A549 (cell line): ENCODE measurements around the gene ZNF319. TPM values are rescaled to one million over a fixed set of nuclear protein-coding genes. Genes with fewer than 3 reads are reported as not detected.

Source experiments
- ATAC-seq, 2 experiments: fragments of 200-7000 bp in 1 of 2; fragments of >200 bp in 1 of 2; cut with Nextera tagmentation in 1 of 2; cut with Tn5 transposase in 1 of 2; 3 replicates each; pipeline versions ENCODE4 v1.8.0 to v1.9.1; 2018 to 2020; ENCODE audit warnings: mild to moderate bottlenecking in 1 of 2, moderate library complexity in 1 of 2
- CTCF ChIA-PET: fragments of 300-600 bp; sonication (Branson Sonifier 250); formaldehyde crosslinking; extraction: SDS; loops from one replicate; lab custom pipeline; 2021; ENCODE audit warnings: antibody characterized with exemption, inconsistent platforms; lab: Yijun Ruan, JAX
- POLR2A ChIA-PET: fragments of 350-600 bp; formaldehyde crosslinking; extraction: SDS; loops from one replicate; lab custom pipeline; 2021; ENCODE audit warnings: antibody characterized with exemption, inconsistent platforms; lab: Yijun Ruan, JAX
- DNase-seq, 2 experiments: peaks; one replicate each; pipeline versions ENCODE4 v3.0.0 to v3.0.0-alpha.2; 2011 to 2016; ENCODE audit warnings: low read depth in 1 of 2, low spot score in 1 of 2
- FAIRE-seq: peaks from 2 replicates; lab custom pipeline; 2011; peaks lifted over from hg19 to GRCh38; lab: Jason Lieb, UNC
- H3K27ac ChIP-seq, 2 experiments: fragments of >200 bp; sonication (Bioruptor Twin); formaldehyde crosslinking; 3 replicates each; pipeline ENCODE4 v1.5.1; 2016 to 2017
- H3K4me1 ChIP-seq: fragments of >200 bp; sonication (Bioruptor Twin); formaldehyde crosslinking; 3 replicates; pipeline ENCODE4 v1.6.1; 2016
- H3K4me2 ChIP-seq: fragments of >200 bp; sonication (Bioruptor Twin); formaldehyde crosslinking; 3 replicates; pipeline ENCODE4 v1.6.1; 2016
- H3K4me3 ChIP-seq: fragments of >200 bp; sonication (Bioruptor Twin); formaldehyde crosslinking; 3 replicates; pipeline ENCODE4 v1.5.1; 2016
- H3K9me3 ChIP-seq: fragments of >200 bp; sonication (Bioruptor Twin); formaldehyde crosslinking; 3 replicates; pipeline ENCODE4 v1.6.1; 2016
- CEBPB ChIP-seq, 2 experiments: fragments of >200 bp in 1 of 2; sonication (Bioruptor Twin) in 1 of 2; formaldehyde crosslinking in 1 of 2; IDR thresholded peaks; 2 replicates each; pipeline ENCODE4 v1.6.1; 2012 to 2016
- CHD2 ChIP-seq: fragments of 150-350 bp; IDR thresholded peaks from 2 replicates; pipeline ENCODE4 v1.6.1; 2014; ENCODE audit warnings: low read length; ENCODE audit not compliant: partially characterized antibody
- CHD4 ChIP-seq: fragments of 200-600 bp; sonication (generic); IDR thresholded peaks from 2 replicates; pipeline ENCODE4 v1.6.1; 2016; ENCODE audit warnings: antibody characterized with exemption, mild to moderate bottlenecking, borderline replicate concordance
- EHF ChIP-seq: fragments of 250-450 bp; sonication (Bioruptor Pico); IDR thresholded peaks from 2 replicates; pipeline ENCODE4 v1.5.0; 2020; ENCODE audit warnings: mild to moderate bottlenecking
- EHMT2 ChIP-seq: fragments of 200-600 bp; sonication (generic); IDR thresholded peaks from 2 replicates; pipeline ENCODE4 v1.6.1; 2016; ENCODE audit warnings: antibody characterized with exemption, low read depth, mild to moderate bottlenecking, moderate library complexity
- GATA3 ChIP-seq: IDR thresholded peaks from 2 replicates; pipeline ENCODE4 v1.6.1; 2012; ENCODE audit warnings: borderline replicate concordance
- HDAC2 ChIP-seq: fragments of 200-600 bp; sonication (generic); IDR thresholded peaks from 2 replicates; pipeline ENCODE4 v1.6.1; 2016
- HEYL ChIP-seq: fragments of 250-450 bp; sonication (Bioruptor Pico); IDR thresholded peaks from 2 replicates; pipeline ENCODE4 v1.8.0; 2021; ENCODE audit warnings: mild to moderate bottlenecking, moderate library complexity
- HOXA7 ChIP-seq: fragments of 250-450 bp; sonication (Bioruptor Pico); IDR thresholded peaks from 2 replicates; pipeline ENCODE4 v1.5.0; 2020; ENCODE audit warnings: mild to moderate bottlenecking, moderate library complexity
- HOXB13 ChIP-seq: fragments of 250-450 bp; sonication (Bioruptor Pico); IDR thresholded peaks from 2 replicates; pipeline ENCODE4 v1.5.0; 2020; ENCODE audit warnings: low read depth, mild to moderate bottlenecking, moderate library complexity
- MAZ ChIP-seq: fragments of 150-350 bp; IDR thresholded peaks from 2 replicates; pipeline ENCODE4 v1.6.1; 2014; ENCODE audit warnings: antibody characterized with exemption, low read depth, low read length, borderline replicate concordance
- NPAS2 ChIP-seq: fragments of 250-450 bp; sonication (Bioruptor Pico); IDR thresholded peaks from 2 replicates; pipeline ENCODE4 v1.8.0; 2022; ENCODE audit warnings: mild to moderate bottlenecking, moderate library complexity, borderline replicate concordance
- PHF8 ChIP-seq: fragments of 200-600 bp; sonication (generic); IDR thresholded peaks from 2 replicates; pipeline ENCODE4 v1.6.1; 2016; ENCODE audit warnings: low read depth, mild to moderate bottlenecking, antibody characterized with exemption, moderate library complexity, borderline replicate concordance
- POLR2A ChIP-seq: IDR thresholded peaks from 2 replicates; pipeline ENCODE4 v1.6.1; 2012; ENCODE audit warnings: mild to moderate bottlenecking, low read length
- RAD21 ChIP-seq, 2 experiments: fragments of >200 bp in 1 of 2; sonication (Bioruptor Twin) in 1 of 2; formaldehyde crosslinking in 1 of 2; IDR thresholded peaks in 1 of 2; conservative IDR thresholded peaks in 1 of 2; 2 replicates in 1 of 2; 3 replicates in 1 of 2; pipeline ENCODE4 v1.6.1; 2012 to 2018; ENCODE audit warnings: inconsistent platforms in 1 of 2
- RCOR1 ChIP-seq: fragments of 150-350 bp; IDR thresholded peaks from 2 replicates; pipeline ENCODE4 v1.6.1; 2014; ENCODE audit warnings: antibody characterized with exemption, low read length, low read depth
- SMC3 ChIP-seq: fragments of >200 bp; sonication (Bioruptor Twin); formaldehyde crosslinking; IDR thresholded peaks from 3 replicates; pipeline ENCODE4 v1.6.1; 2018; ENCODE audit warnings: inconsistent platforms
- TP53 ChIP-seq: fragments of 250-450 bp; sonication (Bioruptor Pico); IDR thresholded peaks from 2 replicates; pipeline ENCODE4 v1.5.0; 2021; ENCODE audit warnings: mild to moderate bottlenecking, moderate library complexity
- WGBS: methylation state at CpG from one replicate; pipeline ENCODE4 v1.1.6; 2017; ENCODE audit errors: missing lambda C conversion rate; 5-methylcytosine and 5-hydroxymethylcytosine counted together
- polyA plus RNA-seq, 4 experiments: library from polyadenylated mRNA; depleted of rRNA in 3 of 4; stranded (reverse); fragments of >200 nt; fragmentation: RNase III in 1 of 4; extraction: RNeasy Plus Mini Kit Qiagen cat#74134 plus additional on column Dnase treatment in 1 of 4; gene quantifications; 2 replicates in 3 of 4; 3 replicates in 1 of 4; pipeline ENCODE4 v1.2.3, GENCODE V29; 2011 to 2017
- TF ChIP-seq, protein P1 (sequence below): fragments of 450-650 bp; IDR thresholded peaks from 2 replicates; pipeline ENCODE4 v1.6.1; 2014; ENCODE audit warnings: antibody characterized with exemption
- TF ChIP-seq, protein P2 (sequence below): fragments of 250-450 bp; sonication (Bioruptor Pico); IDR thresholded peaks from 2 replicates; pipeline ENCODE4 v1.5.0; 2021; ENCODE audit warnings: mild to moderate bottlenecking, moderate library complexity, borderline replicate concordance
- TF ChIP-seq, protein P3 (sequence below): fragments of 150-350 bp; IDR thresholded peaks from 2 replicates; pipeline ENCODE4 v1.6.1; 2014; ENCODE audit warnings: low read depth, mild to moderate bottlenecking, low read length

Gene ZNF319
- polyA plus RNA-seq, 2 of the 4 experiments (the other 2 are of a cell fraction): 10.8 to 11.3 TPM

DNA sequence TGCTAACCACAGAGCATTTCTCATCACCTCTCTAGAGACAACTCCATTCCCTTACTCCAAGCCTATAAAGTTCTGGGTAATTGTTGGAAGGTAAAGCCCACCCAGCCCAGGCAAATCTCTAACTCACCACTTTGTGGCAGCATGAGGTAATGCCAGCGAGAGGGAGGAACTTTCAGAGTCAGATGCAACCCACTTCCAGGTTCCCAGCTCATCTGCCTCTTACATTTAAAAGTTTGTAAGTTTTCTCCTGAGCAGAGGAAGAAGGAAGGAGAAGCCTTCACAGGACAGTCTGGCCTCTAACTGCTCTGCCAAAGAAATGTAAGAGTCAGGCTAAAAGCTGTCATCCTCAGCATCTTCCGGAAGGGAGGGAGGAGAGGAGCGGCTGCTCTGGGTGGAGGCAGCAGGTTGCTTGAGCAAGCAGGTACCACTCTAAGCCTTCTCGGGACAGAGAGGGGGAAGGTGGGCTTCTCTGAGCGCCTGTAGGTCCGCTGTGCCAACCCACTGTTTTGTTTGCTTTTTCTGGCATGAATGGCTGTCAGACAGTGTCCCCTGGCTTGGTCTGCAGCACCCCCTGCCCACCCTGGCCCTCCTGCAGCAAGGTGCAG is 1.0 kb downstream of the ZNF319 start:
- H3K4me1 ChIP-seq: peaks cover 49% of the 10 kb centered on the region
- 0 out of 6 replicates have a peak, but pooled peaks of 1 of the 2 experiments have one; percentile 5 for ATAC-seq
- peak overlapping the region; percentile 99 for H3K4me3 ChIP-seq
- CTCF ChIA-PET: interaction anchor here (0.6 to 12.6 kb wide), 30 partner anchors 9 to 400 kb away, joined by 3 to 160 read pairs (median 4); no protein-coding TSS in a partner anchor
- POLR2A ChIA-PET: no interaction called here
- DNase-seq: peak in 1 of 2 experiments; percentile 31
- peak overlapping the region; percentile 98 for H3K27ac ChIP-seq
- no peak for FAIRE-seq
- H3K9me3 ChIP-seq: no peaks in the 10 kb centered on the region
- WGBS: 10% methylated on average over 6 of the region's 6 CpGs
- TF ChIP-seq EHMT2 (no peak), SMC3 (no peak), HOXB13 (CRISPR knock-in tag) (no peak), RCOR1 (no peak), PHF8 (no peak), CHD4 (no peak), HOXA7 (no peak), EHF (CRISPR knock-in tag) (no peak), HDAC2 (no peak), CEBPB (IDR thresholded peaks at IDR 0.05) (no peak), NPAS2 (CRISPR knock-in tag) (no peak), TP53 (CRISPR knock-in tag) (no peak)
- TF ChIP-seq, protein P1, sequence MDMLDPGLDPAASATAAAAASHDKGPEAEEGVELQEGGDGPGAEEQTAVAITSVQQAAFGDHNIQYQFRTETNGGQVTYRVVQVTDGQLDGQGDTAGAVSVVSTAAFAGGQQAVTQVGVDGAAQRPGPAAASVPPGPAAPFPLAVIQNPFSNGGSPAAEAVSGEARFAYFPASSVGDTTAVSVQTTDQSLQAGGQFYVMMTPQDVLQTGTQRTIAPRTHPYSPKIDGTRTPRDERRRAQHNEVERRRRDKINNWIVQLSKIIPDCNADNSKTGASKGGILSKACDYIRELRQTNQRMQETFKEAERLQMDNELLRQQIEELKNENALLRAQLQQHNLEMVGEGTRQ: no peak
- TF ChIP-seq, protein P2, sequence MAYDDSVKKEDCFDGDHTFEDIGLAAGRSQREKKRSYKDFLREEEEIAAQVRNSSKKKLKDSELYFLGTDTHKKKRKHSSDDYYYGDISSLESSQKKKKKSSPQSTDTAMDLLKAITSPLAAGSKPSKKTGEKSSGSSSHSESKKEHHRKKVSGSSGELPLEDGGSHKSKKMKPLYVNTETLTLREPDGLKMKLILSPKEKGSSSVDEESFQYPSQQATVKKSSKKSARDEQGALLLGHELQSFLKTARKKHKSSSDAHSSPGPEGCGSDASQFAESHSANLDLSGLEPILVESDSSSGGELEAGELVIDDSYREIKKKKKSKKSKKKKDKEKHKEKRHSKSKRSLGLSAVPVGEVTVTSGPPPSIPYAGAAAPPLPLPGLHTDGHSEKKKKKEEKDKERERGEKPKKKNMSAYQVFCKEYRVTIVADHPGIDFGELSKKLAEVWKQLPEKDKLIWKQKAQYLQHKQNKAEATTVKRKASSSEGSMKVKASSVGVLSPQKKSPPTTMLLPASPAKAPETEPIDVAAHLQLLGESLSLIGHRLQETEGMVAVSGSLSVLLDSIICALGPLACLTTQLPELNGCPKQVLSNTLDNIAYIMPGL (CRISPR knock-in tag): no peak
- peak overlapping the region; percentile 100 for H3K4me2 ChIP-seq

DNA sequence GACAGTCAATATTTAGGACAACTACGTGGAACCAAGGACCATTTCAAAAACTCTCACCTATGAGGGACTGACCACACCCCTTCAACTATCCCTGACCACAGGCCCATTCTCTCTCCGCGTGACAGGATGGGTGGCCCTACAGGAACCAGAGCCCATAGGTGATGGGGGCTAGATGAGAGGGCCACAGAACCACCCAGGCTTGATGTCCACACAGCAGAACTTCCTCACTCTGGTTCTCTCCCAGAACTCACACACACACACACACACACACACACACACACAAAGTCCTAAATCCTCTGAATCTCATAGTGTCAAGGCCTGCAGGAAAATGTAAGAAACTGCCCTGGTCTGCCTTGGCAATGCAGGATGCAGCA is 1.5 kb downstream of the ZNF319 start:
- Histone ChIP-seq H3K9me3 (no peaks in the 10 kb centered on the region), H3K4me1 (peaks cover 52% of the 10 kb centered on the region), H3K4me3 (peak overlapping the region; percentile 99), H3K4me2 (peak overlapping the region; percentile 100), H3K27ac (peak overlapping the region; percentile 98; a peak in 5 of 6 replicates)
- ATAC-seq (no peak), DNase-seq (no peak), FAIRE-seq (no peak)
- ChIA-PET POLR2A (interaction anchor here (0.5 kb wide), 1 partner anchor 191 kb away, joined by 5 read pairs; no protein-coding TSS in a partner anchor), CTCF (interaction anchor here (1.2 to 12.6 kb wide), 15 partner anchors 9 to 350 kb away, joined by 3 to 160 read pairs (median 5); no protein-coding TSS in a partner anchor)
- WGBS: 86% methylated on average over 3 of the region's 3 CpGs
- TF ChIP-seq POLR2A (no peak), RAD21 (conservative IDR thresholded peaks at IDR 0.05 in 1 of 2, IDR thresholded peaks at IDR 0.05 in 1 of 2) (no peak), RCOR1 (no peak)
- TF ChIP-seq, protein P3, sequence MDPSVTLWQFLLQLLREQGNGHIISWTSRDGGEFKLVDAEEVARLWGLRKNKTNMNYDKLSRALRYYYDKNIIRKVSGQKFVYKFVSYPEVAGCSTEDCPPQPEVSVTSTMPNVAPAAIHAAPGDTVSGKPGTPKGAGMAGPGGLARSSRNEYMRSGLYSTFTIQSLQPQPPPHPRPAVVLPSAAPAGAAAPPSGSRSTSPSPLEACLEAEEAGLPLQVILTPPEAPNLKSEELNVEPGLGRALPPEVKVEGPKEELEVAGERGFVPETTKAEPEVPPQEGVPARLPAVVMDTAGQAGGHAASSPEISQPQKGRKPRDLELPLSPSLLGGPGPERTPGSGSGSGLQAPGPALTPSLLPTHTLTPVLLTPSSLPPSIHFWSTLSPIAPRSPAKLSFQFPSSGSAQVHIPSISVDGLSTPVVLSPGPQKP: no peak

DNA sequence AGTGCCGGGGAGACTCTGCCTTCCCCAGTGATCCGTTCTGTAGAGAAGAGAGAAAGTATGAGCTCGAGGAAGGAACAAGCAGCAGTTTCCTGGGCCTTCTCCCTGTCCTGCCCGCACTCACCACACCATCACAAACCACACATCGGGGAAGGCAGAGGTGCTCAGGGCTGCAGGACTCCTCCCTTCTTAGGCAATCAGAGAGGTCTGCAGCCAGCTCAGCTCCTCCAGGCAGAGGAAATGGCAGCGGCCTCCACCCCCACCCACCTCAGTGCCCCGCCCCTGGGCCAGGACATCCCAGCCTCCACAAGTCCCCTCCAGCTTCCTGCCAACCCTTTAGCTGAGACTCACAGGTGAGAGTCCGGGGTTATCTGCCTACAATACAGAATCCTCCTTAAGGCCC is 2.0 kb downstream of the ZNF319 start:
- DNase-seq (peak in 1 of 2 experiments; percentile 34), ATAC-seq (no peak)
- H3K4me1 ChIP-seq: peaks cover 57% of the 10 kb centered on the region

More for the DNA sequence above, 2.0 kb downstream of the ZNF319 start:
- FAIRE-seq: no peak
- CTCF ChIA-PET: interaction anchor here (0.6 to 12.6 kb wide), 8 partner anchors 9 to 350 kb away, joined by 3 to 160 read pairs (median 6); no protein-coding TSS in a partner anchor
- TF ChIP-seq MAZ: no peak
- TF ChIP-seq HEYL (CRISPR knock-in tag): no peak
- no peak for TF ChIP-seq CHD2
- TF ChIP-seq GATA3: no peak
- POLR2A ChIA-PET: interaction anchor here (0.5 kb wide), 1 partner anchor 191 kb away, joined by 5 read pairs; no protein-coding TSS in a partner anchor
- 62% methylated on average over 7 of the region's 8 CpGs for whole genome bisulfite sequencing
- Histone ChIP-seq H3K27ac (peak overlapping the region; percentile 98; a peak in 4 of 6 replicates), H3K4me2 (peak overlapping the region; percentile 100), H3K4me3 (no peak overlapping the region), H3K9me3 (no peaks in the 10 kb centered on the region)
